BJ (cell line): ENCODE measurements around the gene C2orf69. TPM values are rescaled to one million over a fixed set of nuclear protein-coding genes. Genes with fewer than 3 reads are reported as not detected.

Experiments used
- CTCF ChIA-PET: fragments of 350-600 bp; formaldehyde crosslinking; extraction: SDS; loops from one replicate; lab custom pipeline; 2021; ENCODE audit warnings: antibody characterized with exemption, inconsistent platforms; lab: Yijun Ruan, JAX
- POLR2A ChIA-PET: fragments of 300-600 bp; sonication (Branson Sonifier 250); formaldehyde crosslinking; extraction: SDS; loops from one replicate; lab custom pipeline; 2021; ENCODE audit warnings: antibody characterized with exemption; lab: Charles Lee
- DNase-seq: peaks from one replicate; pipeline ENCODE4 v3.0.0-alpha.2; 2011; ENCODE audit warnings: low read depth
- H3K27me3 ChIP-seq: 2 replicates; pipeline ENCODE4 v1.6.0; 2011; ENCODE audit warnings: low read length; ENCODE audit not compliant: control insufficient read depth, insufficient read depth
- H3K36me3 ChIP-seq: 2 replicates; pipeline ENCODE4 v1.5.1; 2011; ENCODE audit warnings: low read length; ENCODE audit not compliant: control insufficient read depth, insufficient read depth
- H3K4me3 ChIP-seq: 2 replicates; pipeline ENCODE4 v1.5.1; 2011; ENCODE audit warnings: low read depth, mild to moderate bottlenecking, control low read depth, low read length
- polyA plus RNA-seq: library from polyadenylated mRNA; depleted of rRNA; stranded (reverse); fragments of >200 nt; gene quantifications from 2 replicates; pipeline ENCODE4 v1.2.3, GENCODE V29; 2011
- TF ChIP-seq, protein P1 (sequence below): IDR thresholded peaks from 2 replicates; pipeline ENCODE4 v1.5.1; 2011; ENCODE audit warnings: low read depth, mild to moderate bottlenecking, control low read depth, inconsistent platforms, low read length, moderate library complexity; ENCODE audit not compliant: insufficient read depth

The C2orf69 gene
- polyA plus RNA-seq, 1 experiment, result 2.0 TPM

GRCh38 chr2:199958014-199958413 is 46.9 kb downstream of the C2orf69 start:
- POLR2A ChIA-PET, result no interaction called here

GRCh38 chr2:199962203-199962602 is 51.1 kb downstream of the C2orf69 start:
- no peaks in the 10 kb centered on the region for H3K27me3 ChIP-seq
- H3K4me3 ChIP-seq, result no peak overlapping the region
- ChIA-PET POLR2A (no interaction called here), CTCF (interaction anchor here (0.9 kb wide), 1 partner anchor 11 kb away, joined by 3 read pairs; no protein-coding TSS in a partner anchor)
- H3K36me3 ChIP-seq, result peaks cover 7% of the 10 kb centered on the region
- no peak for DNase-seq
- TF ChIP-seq, protein P1, sequence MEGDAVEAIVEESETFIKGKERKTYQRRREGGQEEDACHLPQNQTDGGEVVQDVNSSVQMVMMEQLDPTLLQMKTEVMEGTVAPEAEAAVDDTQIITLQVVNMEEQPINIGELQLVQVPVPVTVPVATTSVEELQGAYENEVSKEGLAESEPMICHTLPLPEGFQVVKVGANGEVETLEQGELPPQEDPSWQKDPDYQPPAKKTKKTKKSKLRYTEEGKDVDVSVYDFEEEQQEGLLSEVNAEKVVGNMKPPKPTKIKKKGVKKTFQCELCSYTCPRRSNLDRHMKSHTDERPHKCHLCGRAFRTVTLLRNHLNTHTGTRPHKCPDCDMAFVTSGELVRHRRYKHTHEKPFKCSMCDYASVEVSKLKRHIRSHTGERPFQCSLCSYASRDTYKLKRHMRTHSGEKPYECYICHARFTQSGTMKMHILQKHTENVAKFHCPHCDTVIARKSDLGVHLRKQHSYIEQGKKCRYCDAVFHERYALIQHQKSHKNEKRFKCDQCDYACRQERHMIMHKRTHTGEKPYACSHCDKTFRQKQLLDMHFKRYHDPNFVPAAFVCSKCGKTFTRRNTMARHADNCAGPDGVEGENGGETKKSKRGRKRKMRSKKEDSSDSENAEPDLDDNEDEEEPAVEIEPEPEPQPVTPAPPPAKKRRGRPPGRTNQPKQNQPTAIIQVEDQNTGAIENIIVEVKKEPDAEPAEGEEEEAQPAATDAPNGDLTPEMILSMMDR, result no peak

More at GRCh38 chr2:199958014-199958413, 46.9 kb downstream of the C2orf69 start:
- Histone ChIP-seq H3K36me3 (peaks cover 6% of the 10 kb centered on the region), H3K4me3 (no peak overlapping the region), H3K27me3 (no peaks in the 10 kb centered on the region)
- CTCF ChIA-PET, result interaction anchor here (1.2 kb wide), 1 partner anchor 15 kb away, joined by 3 read pairs; no protein-coding TSS in a partner anchor
- DNase-seq, result no peak
- TF ChIP-seq, protein P1, result no peak

DNA sequence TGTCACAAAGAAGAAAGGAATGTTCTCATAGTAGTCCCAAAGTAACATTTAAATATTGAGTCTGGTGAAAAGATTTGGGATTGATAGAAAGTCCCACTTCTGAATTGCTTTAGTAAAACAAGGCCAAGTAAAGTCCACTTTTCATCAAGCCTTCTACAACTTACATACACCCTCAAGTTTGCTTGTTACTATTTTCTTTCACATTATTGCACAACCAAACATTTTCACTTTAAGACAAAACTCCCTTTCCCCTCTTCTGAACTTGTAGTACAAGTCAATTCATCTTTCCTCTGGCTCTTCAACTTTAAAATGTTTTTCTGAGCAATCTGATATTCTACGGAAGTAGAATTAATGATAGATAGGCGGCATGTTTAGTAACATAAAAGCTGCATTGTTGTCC is 55.3 kb downstream of the C2orf69 start:
- Histone ChIP-seq H3K27me3 (no peaks in the 10 kb centered on the region), H3K36me3 (peaks cover 4% of the 10 kb centered on the region), H3K4me3 (no peak overlapping the region)
- ChIA-PET CTCF (interaction anchor here (0.7 to 1.5 kb wide), 2 partner anchors 515 to 737 kb away, joined by 3 read pairs; no protein-coding TSS in a partner anchor), POLR2A (no interaction called here)
- DNase-seq, result no peak
- TF ChIP-seq, protein P1, result no peak

DNA sequence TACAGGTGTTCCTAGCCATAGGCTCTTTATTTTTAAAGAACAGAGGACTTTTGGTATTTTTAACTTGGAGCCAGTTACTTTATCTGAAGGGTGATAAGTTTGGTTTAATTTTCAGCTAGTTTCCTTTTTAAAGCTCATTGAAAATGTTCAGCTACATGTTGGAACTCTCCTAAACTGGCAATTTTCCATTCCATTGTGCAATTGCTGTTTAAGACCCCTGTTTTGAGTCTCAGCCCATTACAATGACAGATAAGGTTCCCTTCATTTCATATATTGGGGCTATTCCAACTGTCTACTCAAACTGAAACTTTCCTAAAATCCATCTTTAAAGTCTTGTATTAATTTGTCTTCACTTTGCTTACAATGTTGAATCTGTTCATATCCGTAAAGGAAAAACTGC is 55.9 kb downstream of the C2orf69 start:
- DNase-seq, result no peak
- TF ChIP-seq, protein P1, result no peak
- no peak overlapping the region for H3K4me3 ChIP-seq
- CTCF ChIA-PET, result interaction anchor here (0.6 to 0.7 kb wide), 2 partner anchors 9 to 736 kb away, joined by 3 read pairs; no protein-coding TSS in a partner anchor
- peaks cover 4% of the 10 kb centered on the region for H3K36me3 ChIP-seq
- no peaks in the 10 kb centered on the region for H3K27me3 ChIP-seq
- POLR2A ChIA-PET, result no interaction called here

DNA sequence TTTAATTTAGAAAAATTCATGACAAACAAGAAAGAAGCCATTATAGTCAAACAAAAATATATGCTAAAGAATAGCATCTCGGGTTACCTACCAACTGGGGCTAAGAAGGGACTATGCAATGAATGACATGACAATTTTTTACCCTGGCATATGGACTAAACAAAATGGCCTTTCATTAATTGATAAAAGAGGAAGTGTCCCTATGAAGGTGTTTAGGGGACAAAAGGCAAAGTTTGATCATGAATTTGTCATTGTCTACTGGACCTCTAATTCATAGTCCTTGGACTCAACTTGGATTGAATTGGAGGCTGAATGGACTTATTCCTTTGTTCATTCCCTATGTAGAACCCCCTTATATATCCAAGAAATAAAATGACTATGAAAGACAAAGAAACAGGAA is 57.0 kb downstream of the C2orf69 start:
- TF ChIP-seq, protein P1, result no peak
- H3K36me3 ChIP-seq, result peaks cover 2% of the 10 kb centered on the region; the same call in 1 of the 2 replicates
- no peak for DNase-seq
- no peak overlapping the region for H3K4me3 ChIP-seq
- POLR2A ChIA-PET, result no interaction called here
- H3K27me3 ChIP-seq, result no peaks in the 10 kb centered on the region
- CTCF ChIA-PET, result interaction anchor here (0.8 kb wide), 1 partner anchor 401 kb away, joined by 3 read pairs; no protein-coding TSS in a partner anchor
